HG02763 (cell line): ENCODE results near the gene KCNT2.

Experiments used
- ATAC-seq: cut with Tn5 transposase; IDR thresholded peaks from one replicate; pipeline ENCODE4 v1.9.1; 2021; ENCODE audit warnings: mild to moderate bottlenecking, moderate library complexity; ENCODE audit not compliant: unreplicated experiment

Gene KCNT2

DNA sequence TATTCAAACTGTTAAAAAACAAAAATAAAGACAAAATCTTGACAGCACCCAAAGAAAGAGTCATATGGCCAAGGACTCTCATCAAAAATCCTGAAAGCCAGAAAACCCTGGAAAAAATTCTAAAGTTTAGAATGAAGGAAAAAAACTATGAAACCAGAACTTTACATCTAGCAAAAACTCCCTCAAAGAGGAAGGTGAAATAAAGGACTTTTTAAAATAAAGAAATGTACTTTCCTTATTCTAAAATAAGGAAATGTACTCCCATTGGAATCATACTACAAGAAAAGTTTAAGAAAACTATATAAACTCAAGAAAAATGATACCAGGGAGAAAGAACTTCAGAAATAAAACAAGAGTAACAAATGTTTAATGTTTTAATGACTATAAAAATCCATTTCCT lies 206.3 kb downstream of the KCNT2 start:
- ATAC-seq: no peak

- ATAC-seq: no peak
These were observed 206.8 kb downstream of the KCNT2 start for GRCh38 chr1:196401452-196401833.

DNA sequence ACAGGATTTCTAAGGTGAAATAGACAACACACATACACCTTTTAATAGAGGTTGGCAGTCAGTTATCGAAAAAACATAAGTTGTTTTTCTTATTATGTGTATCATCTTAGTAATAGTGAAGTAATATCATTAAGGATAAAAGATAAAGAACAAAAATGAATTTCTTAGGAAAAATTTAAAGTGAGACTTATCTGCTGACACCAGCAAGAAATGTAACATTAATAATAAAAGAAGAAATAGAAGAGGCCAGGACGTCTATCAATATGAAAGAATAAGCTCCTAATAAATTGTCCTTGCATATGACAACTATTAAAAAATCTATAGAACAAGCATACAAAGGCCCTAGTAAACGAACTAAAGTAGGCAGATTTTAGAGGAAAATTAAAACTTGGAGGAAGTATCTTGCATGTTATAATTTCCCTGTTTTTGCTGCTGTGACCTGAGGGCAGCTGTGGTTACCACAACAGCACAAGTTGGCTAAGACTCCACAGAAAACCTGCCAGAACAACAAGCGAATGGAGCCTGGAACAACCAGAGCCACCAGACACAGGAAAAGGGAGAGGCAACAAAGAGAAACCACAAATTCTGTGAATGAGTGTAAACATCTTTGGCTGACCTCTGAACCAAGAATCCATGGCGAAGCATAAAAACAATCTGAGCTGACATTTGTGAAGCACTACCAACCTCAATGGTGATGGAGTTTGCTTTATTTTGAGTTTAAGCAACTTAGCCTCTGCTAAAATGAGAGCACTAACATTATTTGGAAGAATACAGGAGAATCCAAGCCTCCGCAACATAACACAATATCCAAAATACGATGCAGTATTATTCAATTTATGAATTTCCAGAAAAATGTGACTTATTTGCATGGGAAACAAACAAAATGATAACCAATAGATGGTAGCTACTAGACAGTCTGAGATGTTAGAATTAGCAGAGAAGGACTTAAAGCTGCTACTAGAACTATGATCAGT lies 207.5 kb downstream of the KCNT2 start:
- no peak for ATAC-seq

DNA sequence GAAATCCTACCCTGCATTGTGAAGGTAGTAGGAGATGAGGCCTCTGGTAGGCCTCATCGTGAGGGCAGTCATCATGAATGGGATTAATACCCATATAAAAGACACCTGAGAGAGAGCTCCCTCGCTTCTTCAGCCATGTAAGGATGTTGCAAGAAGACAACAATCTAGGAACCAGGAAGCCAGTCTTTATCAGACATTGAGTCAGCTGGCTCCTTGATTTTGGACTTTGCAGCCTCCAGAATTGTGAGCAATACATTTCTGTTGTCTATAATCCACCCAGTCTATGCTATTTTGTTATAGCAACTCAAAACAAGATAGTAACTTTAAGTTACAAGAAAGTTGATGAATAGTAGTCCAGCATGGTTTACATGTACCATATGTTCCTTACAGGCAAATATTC lies 208.5 kb downstream of the KCNT2 start:
- no peak for ATAC-seq

- ATAC-seq: no peak
These were observed 214.5 kb downstream of the KCNT2 start for GRCh38 chr1:196393742-196394141.

- no peak for ATAC-seq
These were observed 215.0 kb downstream of the KCNT2 start for GRCh38 chr1:196393282-196393681.

DNA sequence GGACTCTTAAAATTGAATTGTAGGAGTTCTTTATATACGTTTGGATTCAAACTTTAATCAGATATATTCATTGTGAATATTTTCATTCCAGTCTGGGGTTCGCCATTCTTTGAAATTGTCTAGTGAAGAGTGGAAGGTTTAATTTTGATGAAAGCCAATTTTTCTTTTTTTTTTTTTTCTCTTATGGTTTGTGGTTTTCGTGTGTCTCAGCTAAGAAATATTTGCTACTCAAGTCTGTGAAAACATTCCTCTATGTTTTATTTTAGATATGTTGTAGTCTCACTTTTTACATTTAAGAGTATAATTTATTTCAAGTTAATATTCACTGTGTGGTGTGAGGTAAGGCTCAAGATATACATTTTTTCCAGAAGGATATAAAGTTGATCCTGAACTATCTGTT lies 220.5 kb downstream of the KCNT2 start:
- no peak for ATAC-seq

DNA sequence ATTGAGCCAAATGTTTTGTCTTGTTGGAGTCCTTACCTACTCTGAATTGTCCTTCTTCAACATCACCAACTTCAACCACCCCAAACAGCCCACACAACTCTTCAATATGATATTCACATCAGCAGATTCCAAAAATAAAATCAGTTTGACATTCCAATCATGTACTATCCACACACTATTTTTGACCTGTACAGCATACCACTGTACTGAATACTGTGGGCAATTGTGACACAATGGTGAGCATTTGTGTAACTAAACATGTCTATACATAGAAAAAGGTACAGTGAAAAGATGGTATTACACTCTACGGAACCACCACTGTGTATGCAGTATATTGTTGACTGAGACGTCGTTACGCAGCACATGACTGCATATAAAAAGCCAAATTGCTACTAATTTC lies 223.1 kb downstream of the KCNT2 start:
- ATAC-seq: no peak

GRCh38 chr1:196382383-196382782 lies 225.9 kb downstream of the KCNT2 start:
- ATAC-seq: no peak

- no peak for ATAC-seq
These were observed 226.7 kb downstream of the KCNT2 start for GRCh38 chr1:196381544-196381943.

- no peak for ATAC-seq
These were observed 227.9 kb downstream of the KCNT2 start for GRCh38 chr1:196380316-196380715.

- ATAC-seq: no peak
These were observed 230.4 kb downstream of the KCNT2 start for GRCh38 chr1:196377811-196378210.

- no peak for ATAC-seq
These were observed 231.5 kb downstream of the KCNT2 start for GRCh38 chr1:196376630-196377328.

- no peak for ATAC-seq
These were observed 234.4 kb downstream of the KCNT2 start for GRCh38 chr1:196373798-196374197.

- peak; percentile 75 for ATAC-seq
These were observed 235.2 kb downstream of the KCNT2 start for GRCh38 chr1:196372896-196373536.

GRCh38 chr1:196367838-196368237 lies 240.4 kb downstream of the KCNT2 start:
- ATAC-seq: no peak

DNA sequence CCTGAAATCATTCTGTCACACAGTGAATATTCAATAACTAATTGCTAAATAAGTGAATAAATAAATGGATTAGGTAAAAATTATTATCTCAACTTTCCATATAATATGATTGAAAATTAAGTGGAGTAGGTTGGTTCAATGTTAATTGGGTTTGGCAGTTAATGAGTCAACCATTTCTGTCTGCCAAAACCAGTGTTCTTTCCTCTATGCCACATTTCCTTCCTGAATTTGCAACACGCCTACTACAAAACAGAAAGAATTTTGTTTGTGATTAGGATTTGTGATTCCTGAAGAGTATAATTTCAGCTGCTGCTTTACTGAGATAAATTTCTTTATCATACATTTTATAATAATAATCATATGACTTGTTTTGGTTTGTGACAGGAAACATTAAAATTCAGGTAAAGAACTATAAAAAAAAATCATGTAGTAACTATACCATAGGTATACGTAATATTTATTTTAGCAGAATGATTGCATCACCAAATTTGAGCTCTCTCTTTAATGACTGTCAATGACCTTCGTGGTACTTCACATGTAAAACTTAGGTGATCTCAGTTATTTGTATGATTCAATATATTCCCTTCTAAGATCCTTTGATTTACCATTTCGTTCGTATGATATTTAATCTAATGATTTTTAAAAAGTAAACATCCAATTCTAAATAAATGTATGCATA lies 241.3 kb downstream of the KCNT2 start:
- no peak for ATAC-seq

DNA sequence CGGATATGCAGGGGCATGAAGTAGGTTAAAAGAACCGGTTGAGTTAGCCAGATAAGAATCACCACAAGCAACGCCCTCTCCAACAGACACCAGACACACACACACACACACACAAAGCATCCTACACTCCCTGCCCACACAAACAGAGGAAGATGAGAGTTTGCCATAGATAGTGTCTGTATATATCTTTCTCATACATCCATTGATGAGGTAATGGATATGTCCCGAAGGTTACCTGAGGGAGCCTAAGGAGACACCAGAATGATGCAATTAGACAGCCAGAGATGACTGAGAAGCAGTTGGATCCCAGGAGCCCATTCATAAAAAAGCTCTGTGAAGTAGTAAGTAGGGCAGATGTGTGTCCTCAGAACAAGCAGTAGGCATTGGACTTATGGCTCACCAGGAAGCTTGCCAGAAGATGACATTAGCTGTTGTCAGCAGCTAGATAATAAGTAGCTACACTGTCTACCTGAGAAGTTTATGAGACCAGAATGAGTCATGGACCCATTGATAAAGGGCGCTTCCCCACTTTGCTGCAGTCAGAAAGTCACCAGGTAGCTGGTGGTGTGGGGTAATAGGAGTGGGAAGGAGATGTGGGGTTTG lies 247.0 kb downstream of the KCNT2 start:
- ATAC-seq: no peak

DNA sequence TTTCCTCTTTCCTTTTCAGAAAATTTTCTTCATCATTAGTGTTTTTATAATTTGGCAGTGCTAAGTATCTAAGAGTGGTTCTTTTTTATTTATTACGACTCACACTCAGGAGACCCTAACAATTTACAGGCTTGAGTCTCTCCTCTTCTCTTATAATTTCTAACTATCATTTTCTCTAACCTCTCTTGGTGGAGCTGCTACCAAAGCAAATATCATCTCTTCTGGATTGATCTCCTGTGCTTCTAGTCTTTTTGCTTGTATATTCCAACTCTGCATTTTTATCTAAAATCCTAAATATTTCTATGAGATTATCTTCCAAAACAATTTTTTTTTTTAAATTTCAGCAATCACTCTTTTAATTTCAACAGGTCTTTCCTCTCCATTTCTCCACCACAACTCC lies 250.3 kb downstream of the KCNT2 start:
- ATAC-seq: no peak

DNA sequence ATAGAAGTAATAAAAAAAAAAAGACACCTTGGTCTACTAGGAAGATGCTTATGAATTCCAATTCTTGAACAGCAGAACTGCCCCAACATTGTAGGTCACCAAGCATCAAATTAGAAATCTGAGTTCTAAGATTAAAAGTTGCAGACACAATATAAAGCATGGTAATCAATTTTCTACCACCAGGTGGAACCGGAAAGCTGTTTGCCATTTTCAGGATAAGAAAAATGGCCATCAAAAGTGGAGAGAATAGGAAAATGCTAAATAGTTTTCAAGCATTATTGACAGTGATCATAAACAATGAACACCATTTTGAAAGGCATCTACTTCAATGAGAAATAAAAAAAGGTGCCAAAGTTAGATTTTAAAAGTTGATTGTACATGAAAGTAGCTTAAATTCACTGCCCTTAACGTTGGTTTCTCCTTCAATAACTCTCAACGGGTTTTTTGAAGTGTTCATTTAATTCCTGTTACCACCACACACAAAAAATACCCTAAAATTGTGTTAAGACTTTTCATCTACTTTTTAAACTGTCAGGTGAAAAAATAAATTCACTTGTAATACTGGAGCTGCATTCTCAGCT lies 252.9 kb downstream of the KCNT2 start:
- no peak for ATAC-seq
